GM23338 (cell line): Measurements from ENCODE around the gene FOXD2. TPM values are rescaled to one million over a fixed set of nuclear protein-coding genes. Genes with fewer than 3 reads are reported as not detected.

ENCODE experiments used
- ATAC-seq: fragments of 200-7000 bp; cut with Tn5 transposase; 3 replicates; pipeline ENCODE4 v1.9.1; 2020
- DNase-seq: peaks from one replicate; pipeline ENCODE4 v3.0.0-alpha.2; 2015; ENCODE audit warnings: low spot score
- H2AFZ ChIP-seq: fragments of 200-600 bp; sonication (generic); 2 replicates; pipeline ENCODE4 v1.8.0; 2016; ENCODE audit warnings: antibody characterized with exemption, mild to moderate bottlenecking, moderate library complexity
- H3F3A ChIP-seq: fragments of 200-600 bp; sonication (generic); replicated peaks from 2 replicates; pipeline ENCODE4 v1.8.0; 2017; ENCODE audit warnings: antibody characterized with exemption, mixed run types, low read depth
- H3K27ac ChIP-seq: fragments of 200-600 bp; sonication (generic); 2 replicates; pipeline ENCODE4 v1.6.1; 2016; ENCODE audit warnings: low read depth
- H3K27me3 ChIP-seq: fragments of 200-600 bp; sonication (generic); 2 replicates; pipeline ENCODE4 v1.8.0; 2016; ENCODE audit warnings: mild to moderate bottlenecking, mixed run types, moderate library complexity; ENCODE audit not compliant: insufficient read depth
- H3K36me3 ChIP-seq: fragments of 200-600 bp; sonication (generic); 2 replicates; pipeline ENCODE4 v1.8.0; 2016; ENCODE audit warnings: mild to moderate bottlenecking; ENCODE audit not compliant: insufficient read depth
- H3K4me1 ChIP-seq: fragments of 200-600 bp; sonication (generic); 2 replicates; pipeline ENCODE4 v1.8.0; 2016; ENCODE audit warnings: mild to moderate bottlenecking, moderate library complexity; ENCODE audit not compliant: insufficient read depth
- H3K4me2 ChIP-seq: fragments of 200-600 bp; sonication (generic); 2 replicates; pipeline ENCODE4 v1.7.1; 2017; ENCODE audit warnings: mixed run types
- H3K4me3 ChIP-seq: fragments of 200-600 bp; sonication (generic); 2 replicates; pipeline ENCODE4 v1.6.1; 2016; ENCODE audit warnings: mixed run types
- H3K79me2 ChIP-seq: fragments of 200-600 bp; sonication (generic); replicated peaks from 2 replicates; pipeline ENCODE4 v1.8.0; 2017; ENCODE audit warnings: mild to moderate bottlenecking; ENCODE audit not compliant: insufficient read depth
- H3K9me2 ChIP-seq: fragments of 200-600 bp; sonication (generic); 2 replicates; pipeline ENCODE4 v1.8.0; 2017; ENCODE audit not compliant: insufficient read depth
- H4K20me1 ChIP-seq: fragments of 200-600 bp; sonication (generic); replicated peaks from 2 replicates; pipeline ENCODE4 v1.8.0; 2017; ENCODE audit warnings: mild to moderate bottlenecking; ENCODE audit not compliant: insufficient read depth
- H3K27ac Mint-ChIP-seq: 2 replicates; pipeline ENCODE4 v1.8.0; 2020; ENCODE audit warnings: inconsistent platforms, mild to moderate bottlenecking, moderate library complexity, mixed read lengths
- H3K27me3 Mint-ChIP-seq: 3 replicates; pipeline ENCODE4 v1.8.0; 2022; ENCODE audit warnings: low read depth, mild to moderate bottlenecking, moderate library complexity, mixed read lengths, inconsistent platforms; ENCODE audit not compliant: insufficient read depth, poor library complexity
- H3K36me3 Mint-ChIP-seq: 3 replicates; pipeline ENCODE4 v1.8.0; 2021; ENCODE audit warnings: low read depth, mild to moderate bottlenecking, inconsistent platforms, moderate library complexity, mixed read lengths
- H3K4me1 Mint-ChIP-seq: 3 replicates; pipeline ENCODE4 v1.8.0; 2020; ENCODE audit warnings: mild to moderate bottlenecking, inconsistent platforms, mixed read lengths
- H3K4me3 Mint-ChIP-seq: 3 replicates; pipeline ENCODE4 v1.8.0; 2021; ENCODE audit warnings: moderate library complexity, mild to moderate bottlenecking, inconsistent platforms, mixed read lengths
- H3K9me3 Mint-ChIP-seq: 3 replicates; pipeline ENCODE4 v1.8.0; 2020; ENCODE audit warnings: moderate library complexity, mild to moderate bottlenecking, inconsistent platforms, mixed read lengths
- JUNB ChIP-seq: IDR thresholded peaks from one replicate; pipeline ENCODE4 v1.6.1; 2016; ENCODE audit warnings: antibody characterized with exemption; ENCODE audit not compliant: unreplicated experiment
- NANOG ChIP-seq: IDR thresholded peaks from 2 replicates; pipeline ENCODE4 v1.6.1; 2016; ENCODE audit warnings: antibody characterized with exemption, borderline replicate concordance
- POLR2AphosphoS5 ChIP-seq: IDR thresholded peaks from 2 replicates; pipeline ENCODE4 v1.6.1; 2016; ENCODE audit warnings: antibody characterized with exemption, low read depth
- STAT1 ChIP-seq: IDR thresholded peaks from one replicate; pipeline ENCODE4 v1.6.1; 2016; ENCODE audit warnings: antibody characterized with exemption; ENCODE audit not compliant: unreplicated experiment
- polyA plus RNA-seq: library from polyadenylated mRNA; unstranded; fragments of >200 nt; fragmentation: Nextera tagmentation; extraction: Ambion mirVana; gene quantifications from 2 replicates; pipeline ENCODE4 v1.2.1, GENCODE V29; 2016
- total RNA-seq: library from RNA; depleted of rRNA; stranded (reverse); fragments of >200 nt; shearing (Covaris generic); gene quantifications from 2 replicates; pipeline ENCODE4 v1.2.3, GENCODE V29; 2014
- TF ChIP-seq, protein P1 (sequence below), 2 experiments: fragments of 200-600 bp in 1 of 2; sonication (generic) in 1 of 2; conservative IDR thresholded peaks; 2 replicates each; pipeline versions ENCODE4 v1.5.1 to v1.6.1; 2016 to 2017; ENCODE audit warnings: antibody characterized with exemption in 2 of 2, low read depth in 2 of 2, mild to moderate bottlenecking in 2 of 2, moderate library complexity in 1 of 2
- TF ChIP-seq, protein P2 (sequence below): fragments of 250-450 bp; sonication (Bioruptor Pico); IDR thresholded peaks from 2 replicates; pipeline ENCODE4 v1.5.0; 2020; ENCODE audit warnings: mild to moderate bottlenecking, moderate library complexity
- TF ChIP-seq, protein P3 (sequence below): IDR thresholded peaks from one replicate; pipeline ENCODE4 v1.6.1; 2018; ENCODE audit warnings: antibody characterized with exemption; ENCODE audit not compliant: unreplicated experiment

Gene FOXD2
- total and polyA plus RNA-seq, 2 experiments from 2014 or later = 0.28 TPM; not detected in 1

DNA sequence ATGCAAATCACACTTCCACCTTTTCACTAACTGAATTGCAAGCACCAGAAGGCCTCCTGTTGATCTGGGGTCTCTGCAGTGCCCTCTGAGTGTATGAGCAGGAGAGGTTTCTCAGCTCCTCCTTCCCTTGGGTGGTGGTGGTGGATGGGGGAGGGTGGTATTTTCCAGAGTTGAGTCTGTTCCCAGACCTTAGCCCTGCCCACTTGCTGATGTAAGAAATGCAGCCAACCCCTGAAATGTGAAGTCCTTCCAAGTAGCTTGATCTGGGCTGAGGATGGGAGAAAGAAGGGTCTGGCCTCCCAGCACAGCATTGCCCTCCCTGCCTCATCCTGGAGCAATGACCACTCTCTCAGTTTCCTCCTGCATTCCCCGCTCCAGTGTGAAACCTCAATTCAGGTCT lies 6.3 kb upstream of the FOXD2 start:
- Mint-ChIP-seq H3K27me3 (peaks cover 93% of the 10 kb centered on the region), H3K36me3 (no peaks in the 10 kb centered on the region), H3K4me3 (no peak overlapping the region), H3K4me1 (peaks cover 36% of the 10 kb centered on the region), H3K27ac (no peak overlapping the region), H3K9me3 (peaks cover 4% of the 10 kb centered on the region; the same call in 2 of the 3 replicates)
- no peak overlapping the region for H3K4me3 ChIP-seq
- peaks cover 30% of the 10 kb centered on the region for H3K4me1 ChIP-seq
- H3K9me2 ChIP-seq = no peaks in the 10 kb centered on the region
- H3K27ac ChIP-seq = no peak overlapping the region
- peaks cover 6% of the 10 kb centered on the region; the same call in 1 of the 2 replicates for H4K20me1 ChIP-seq
- no peak overlapping the region for H2AFZ ChIP-seq
- DNase-seq (peak; percentile 63), ATAC-seq (peak; percentile 5)
- no peaks in the 10 kb centered on the region for H3F3A ChIP-seq
- H3K27me3 ChIP-seq = peaks cover 100% of the 10 kb centered on the region
- no peaks in the 10 kb centered on the region for H3K36me3 ChIP-seq
- no peak for TF ChIP-seq NANOG
- TF ChIP-seq, protein P1, sequence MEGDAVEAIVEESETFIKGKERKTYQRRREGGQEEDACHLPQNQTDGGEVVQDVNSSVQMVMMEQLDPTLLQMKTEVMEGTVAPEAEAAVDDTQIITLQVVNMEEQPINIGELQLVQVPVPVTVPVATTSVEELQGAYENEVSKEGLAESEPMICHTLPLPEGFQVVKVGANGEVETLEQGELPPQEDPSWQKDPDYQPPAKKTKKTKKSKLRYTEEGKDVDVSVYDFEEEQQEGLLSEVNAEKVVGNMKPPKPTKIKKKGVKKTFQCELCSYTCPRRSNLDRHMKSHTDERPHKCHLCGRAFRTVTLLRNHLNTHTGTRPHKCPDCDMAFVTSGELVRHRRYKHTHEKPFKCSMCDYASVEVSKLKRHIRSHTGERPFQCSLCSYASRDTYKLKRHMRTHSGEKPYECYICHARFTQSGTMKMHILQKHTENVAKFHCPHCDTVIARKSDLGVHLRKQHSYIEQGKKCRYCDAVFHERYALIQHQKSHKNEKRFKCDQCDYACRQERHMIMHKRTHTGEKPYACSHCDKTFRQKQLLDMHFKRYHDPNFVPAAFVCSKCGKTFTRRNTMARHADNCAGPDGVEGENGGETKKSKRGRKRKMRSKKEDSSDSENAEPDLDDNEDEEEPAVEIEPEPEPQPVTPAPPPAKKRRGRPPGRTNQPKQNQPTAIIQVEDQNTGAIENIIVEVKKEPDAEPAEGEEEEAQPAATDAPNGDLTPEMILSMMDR (conservative IDR thresholded peaks at IDR 0.05; ENCODE audit: low read depth in 2 of 2) = no peak
- TF ChIP-seq JUNB = no peak
- TF ChIP-seq, protein P2, sequence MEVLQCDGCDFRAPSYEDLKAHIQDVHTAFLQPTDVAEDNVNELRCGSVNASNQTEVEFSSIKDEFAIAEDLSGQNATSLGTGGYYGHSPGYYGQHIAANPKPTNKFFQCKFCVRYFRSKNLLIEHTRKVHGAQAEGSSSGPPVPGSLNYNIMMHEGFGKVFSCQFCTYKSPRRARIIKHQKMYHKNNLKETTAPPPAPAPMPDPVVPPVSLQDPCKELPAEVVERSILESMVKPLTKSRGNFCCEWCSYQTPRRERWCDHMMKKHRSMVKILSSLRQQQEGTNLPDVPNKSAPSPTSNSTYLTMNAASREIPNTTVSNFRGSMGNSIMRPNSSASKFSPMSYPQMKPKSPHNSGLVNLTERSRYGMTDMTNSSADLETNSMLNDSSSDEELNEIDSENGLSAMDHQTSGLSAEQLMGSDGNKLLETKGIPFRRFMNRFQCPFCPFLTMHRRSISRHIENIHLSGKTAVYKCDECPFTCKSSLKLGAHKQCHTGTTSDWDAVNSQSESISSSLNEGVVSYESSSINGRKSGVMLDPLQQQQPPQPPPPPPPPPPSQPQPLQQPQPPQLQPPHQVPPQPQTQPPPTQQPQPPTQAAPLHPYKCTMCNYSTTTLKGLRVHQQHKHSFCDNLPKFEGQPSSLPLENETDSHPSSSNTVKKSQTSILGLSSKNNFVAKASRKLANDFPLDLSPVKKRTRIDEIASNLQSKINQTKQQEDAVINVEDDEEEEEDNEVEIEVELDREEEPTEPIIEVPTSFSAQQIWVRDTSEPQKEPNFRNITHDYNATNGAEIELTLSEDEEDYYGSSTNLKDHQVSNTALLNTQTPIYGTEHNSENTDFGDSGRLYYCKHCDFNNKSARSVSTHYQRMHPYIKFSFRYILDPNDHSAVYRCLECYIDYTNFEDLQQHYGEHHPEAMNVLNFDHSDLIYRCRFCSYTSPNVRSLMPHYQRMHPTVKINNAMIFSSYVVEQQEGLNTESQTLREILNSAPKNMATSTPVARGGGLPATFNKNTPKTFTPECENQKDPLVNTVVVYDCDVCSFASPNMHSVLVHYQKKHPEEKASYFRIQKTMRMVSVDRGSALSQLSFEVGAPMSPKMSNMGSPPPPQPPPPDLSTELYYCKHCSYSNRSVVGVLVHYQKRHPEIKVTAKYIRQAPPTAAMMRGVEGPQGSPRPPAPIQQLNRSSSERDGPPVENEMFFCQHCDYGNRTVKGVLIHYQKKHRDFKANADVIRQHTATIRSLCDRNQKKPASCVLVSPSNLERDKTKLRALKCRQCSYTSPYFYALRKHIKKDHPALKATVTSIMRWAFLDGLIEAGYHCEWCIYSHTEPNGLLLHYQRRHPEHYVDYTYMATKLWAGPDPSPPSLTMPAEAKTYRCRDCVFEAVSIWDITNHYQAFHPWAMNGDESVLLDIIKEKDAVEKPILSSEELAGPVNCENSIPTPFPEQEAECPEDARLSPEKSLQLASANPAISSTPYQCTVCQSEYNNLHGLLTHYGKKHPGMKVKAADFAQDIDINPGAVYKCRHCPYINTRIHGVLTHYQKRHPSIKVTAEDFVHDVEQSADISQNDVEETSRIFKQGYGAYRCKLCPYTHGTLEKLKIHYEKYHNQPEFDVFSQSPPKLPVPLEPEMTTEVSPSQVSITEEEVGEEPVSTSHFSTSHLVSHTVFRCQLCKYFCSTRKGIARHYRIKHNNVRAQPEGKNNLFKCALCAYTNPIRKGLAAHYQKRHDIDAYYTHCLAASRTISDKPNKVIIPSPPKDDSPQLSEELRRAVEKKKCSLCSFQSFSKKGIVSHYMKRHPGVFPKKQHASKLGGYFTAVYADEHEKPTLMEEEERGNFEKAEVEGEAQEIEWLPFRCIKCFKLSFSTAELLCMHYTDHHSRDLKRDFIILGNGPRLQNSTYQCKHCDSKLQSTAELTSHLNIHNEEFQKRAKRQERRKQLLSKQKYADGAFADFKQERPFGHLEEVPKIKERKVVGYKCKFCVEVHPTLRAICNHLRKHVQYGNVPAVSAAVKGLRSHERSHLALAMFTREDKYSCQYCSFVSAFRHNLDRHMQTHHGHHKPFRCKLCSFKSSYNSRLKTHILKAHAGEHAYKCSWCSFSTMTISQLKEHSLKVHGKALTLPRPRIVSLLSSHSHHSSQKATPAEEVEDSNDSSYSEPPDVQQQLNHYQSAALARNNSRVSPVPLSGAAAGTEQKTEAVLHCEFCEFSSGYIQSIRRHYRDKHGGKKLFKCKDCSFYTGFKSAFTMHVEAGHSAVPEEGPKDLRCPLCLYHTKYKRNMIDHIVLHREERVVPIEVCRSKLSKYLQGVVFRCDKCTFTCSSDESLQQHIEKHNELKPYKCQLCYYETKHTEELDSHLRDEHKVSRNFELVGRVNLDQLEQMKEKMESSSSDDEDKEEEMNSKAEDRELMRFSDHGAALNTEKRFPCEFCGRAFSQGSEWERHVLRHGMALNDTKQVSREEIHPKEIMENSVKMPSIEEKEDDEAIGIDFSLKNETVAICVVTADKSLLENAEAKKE (CRISPR knock-in tag) = no peak
- TF ChIP-seq, protein P3, sequence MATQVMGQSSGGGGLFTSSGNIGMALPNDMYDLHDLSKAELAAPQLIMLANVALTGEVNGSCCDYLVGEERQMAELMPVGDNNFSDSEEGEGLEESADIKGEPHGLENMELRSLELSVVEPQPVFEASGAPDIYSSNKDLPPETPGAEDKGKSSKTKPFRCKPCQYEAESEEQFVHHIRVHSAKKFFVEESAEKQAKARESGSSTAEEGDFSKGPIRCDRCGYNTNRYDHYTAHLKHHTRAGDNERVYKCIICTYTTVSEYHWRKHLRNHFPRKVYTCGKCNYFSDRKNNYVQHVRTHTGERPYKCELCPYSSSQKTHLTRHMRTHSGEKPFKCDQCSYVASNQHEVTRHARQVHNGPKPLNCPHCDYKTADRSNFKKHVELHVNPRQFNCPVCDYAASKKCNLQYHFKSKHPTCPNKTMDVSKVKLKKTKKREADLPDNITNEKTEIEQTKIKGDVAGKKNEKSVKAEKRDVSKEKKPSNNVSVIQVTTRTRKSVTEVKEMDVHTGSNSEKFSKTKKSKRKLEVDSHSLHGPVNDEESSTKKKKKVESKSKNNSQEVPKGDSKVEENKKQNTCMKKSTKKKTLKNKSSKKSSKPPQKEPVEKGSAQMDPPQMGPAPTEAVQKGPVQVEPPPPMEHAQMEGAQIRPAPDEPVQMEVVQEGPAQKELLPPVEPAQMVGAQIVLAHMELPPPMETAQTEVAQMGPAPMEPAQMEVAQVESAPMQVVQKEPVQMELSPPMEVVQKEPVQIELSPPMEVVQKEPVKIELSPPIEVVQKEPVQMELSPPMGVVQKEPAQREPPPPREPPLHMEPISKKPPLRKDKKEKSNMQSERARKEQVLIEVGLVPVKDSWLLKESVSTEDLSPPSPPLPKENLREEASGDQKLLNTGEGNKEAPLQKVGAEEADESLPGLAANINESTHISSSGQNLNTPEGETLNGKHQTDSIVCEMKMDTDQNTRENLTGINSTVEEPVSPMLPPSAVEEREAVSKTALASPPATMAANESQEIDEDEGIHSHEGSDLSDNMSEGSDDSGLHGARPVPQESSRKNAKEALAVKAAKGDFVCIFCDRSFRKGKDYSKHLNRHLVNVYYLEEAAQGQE = no peak
- TF ChIP-seq STAT1 = no peak
- TF ChIP-seq POLR2AphosphoS5 = no peak
- H3K4me2 ChIP-seq = no peak overlapping the region
- no peaks in the 10 kb centered on the region for H3K79me2 ChIP-seq
